Left lobe of liver (tissue), 2 donors: ENCODE data around the gene WWC2. TPM values are rescaled to one million over a fixed set of nuclear protein-coding genes. Genes with fewer than 3 reads are reported as not detected.

Experiments
- ATAC-seq: fragments of 200-7000 bp; cut with Tn5 transposase; one replicate; pipeline ENCODE4 v1.9.1; 2020; ENCODE audit warnings: mild to moderate bottlenecking, moderate library complexity
- DNase-seq: peaks from one replicate; pipeline ENCODE4 v3.0.0-alpha.2; 2020; ENCODE audit warnings: low spot score
- total RNA-seq: library from RNA; stranded (reverse); gene quantifications from one replicate; pipeline ENCODE4 v1.2.1, GENCODE V29; 2021
- donor health status: DM: no; HTN: no; CAD: no; lungs with moderate emphysema.
- donor health status: DM: no; HTN: yes; CAD: no.

WWC2 gene
- total RNA-seq, 1 donor from 2014 or later, result 43.2 TPM

DNA sequence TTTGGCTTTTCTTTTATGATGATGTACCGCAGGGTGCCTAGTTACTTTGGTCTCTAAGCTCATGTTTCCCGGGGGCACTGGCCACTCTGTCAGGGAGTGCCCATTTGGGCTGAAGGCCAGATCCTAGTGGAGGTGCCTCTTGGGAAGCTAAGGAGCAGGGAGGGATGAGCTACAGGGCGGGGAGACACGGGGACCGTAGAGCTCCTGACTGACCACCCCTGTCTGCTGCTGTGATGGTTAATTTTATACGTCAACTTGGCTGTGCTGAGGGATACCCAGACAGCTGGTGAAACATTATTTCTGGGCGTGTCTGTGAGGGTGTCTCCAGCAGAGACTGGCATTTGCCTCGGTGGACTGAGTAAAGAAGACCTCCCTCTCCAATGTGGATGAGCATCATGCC lies 248.1 kb downstream of the WWC2 start:
- ATAC-seq (no peak), DNase-seq (no peak)

- DNase-seq, result no peak
These were observed 248.5 kb downstream of the WWC2 start for GRCh38 chr4:183347566-183347965.

DNA sequence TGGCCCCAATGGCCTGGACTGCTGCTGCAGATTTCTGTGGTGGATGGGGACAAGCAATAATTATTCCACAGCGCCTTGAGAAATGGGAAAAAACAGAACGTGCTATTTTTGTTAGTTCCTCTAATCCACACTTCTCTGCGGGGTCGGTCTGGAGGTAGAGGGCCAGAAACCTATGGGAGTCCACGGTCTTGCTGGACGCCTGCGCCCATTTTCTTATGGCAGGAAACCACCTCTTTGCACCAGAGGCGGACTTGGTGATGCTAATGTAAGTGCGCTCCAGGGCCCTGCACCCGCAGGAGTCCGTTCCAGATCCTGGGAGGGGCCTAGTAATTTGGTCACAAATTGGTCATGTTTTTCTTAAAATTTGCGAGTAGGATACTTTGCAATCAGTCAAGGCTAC lies 249.1 kb downstream of the WWC2 start:
- ATAC-seq, result no peak
- no peak for DNase-seq

More at GRCh38 chr4:183347566-183347965, 248.5 kb downstream of the WWC2 start:
- ATAC-seq, result no peak

DNA sequence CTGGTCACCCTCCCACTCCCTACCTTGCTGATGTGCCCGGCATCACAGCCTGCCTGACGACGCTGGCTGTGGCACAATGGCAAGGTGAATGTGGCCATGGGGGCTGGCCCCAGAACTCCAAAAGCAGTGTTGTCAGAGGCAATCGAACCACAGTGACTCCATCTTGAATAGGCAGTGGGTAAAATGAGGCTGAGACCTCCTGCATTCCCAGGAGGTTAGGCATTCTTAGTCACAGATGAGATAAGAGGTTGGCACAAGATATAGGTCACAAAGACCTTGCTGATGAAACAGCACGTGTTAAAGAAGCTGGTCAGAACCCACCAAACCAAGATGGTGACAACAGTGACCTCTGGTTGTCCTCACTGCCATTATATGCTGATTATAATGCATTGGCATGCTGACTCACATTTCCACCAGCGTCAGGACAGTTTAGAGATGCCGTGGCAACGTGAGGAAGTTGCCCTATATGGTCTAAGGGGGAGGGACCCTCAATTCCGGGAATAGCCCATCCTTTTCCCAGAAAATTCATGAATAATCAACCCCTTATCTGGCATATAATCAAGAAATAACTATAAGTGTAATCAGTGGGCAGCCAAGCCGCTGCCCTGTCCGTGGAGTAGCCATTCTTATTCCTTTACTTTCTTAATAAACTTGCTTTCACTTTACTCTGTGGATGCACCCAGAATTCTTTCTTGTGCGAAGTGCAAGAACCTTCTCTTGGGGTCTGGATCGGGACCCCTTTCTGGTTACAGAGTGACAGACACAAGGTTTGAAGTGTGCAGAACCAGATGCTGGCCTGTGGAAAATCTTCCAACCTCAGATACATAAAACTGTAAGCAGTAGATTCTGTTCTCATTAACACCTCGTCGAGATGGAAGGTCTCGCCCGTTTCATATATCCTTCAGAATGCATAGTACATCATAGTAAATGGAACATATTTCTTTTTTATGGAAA lies 249.9 kb downstream of the WWC2 start:
- ATAC-seq (no peak), DNase-seq (no peak)

- no peak for DNase-seq
- no peak for ATAC-seq
These were observed 250.6 kb downstream of the WWC2 start for GRCh38 chr4:183349673-183350072.

GRCh38 chr4:183350317-183351071 lies 251.4 kb downstream of the WWC2 start:
- no peak for ATAC-seq
- peak; percentile 28 for DNase-seq

DNA sequence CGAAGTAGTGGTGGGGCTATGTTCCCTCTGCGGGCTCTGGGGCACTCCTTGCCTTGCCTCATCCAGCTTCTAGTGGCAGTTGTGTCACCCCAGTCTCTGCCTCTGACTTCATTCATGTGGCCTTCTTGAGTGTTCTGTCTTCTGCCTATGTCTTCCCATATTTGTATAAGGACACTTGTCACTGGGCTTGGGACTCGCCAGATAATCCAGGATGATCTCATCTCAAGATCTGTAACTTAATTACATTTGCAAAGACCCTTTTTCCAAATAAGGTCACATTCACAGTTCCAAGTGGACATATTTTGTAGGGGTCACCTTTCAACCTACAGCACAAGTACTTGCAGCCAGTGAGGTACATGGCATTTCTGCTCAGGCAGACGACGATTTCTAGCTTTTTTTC lies 253.5 kb downstream of the WWC2 start:
- no peak for ATAC-seq
- peak; percentile 14 for DNase-seq

- DNase-seq, result peak; percentile 12
- no peak for ATAC-seq
These were observed 254.5 kb downstream of the WWC2 start for GRCh38 chr4:183353557-183353956.

GRCh38 chr4:183354219-183354618 lies 255.2 kb downstream of the WWC2 start:
- DNase-seq (peak; percentile 23), ATAC-seq (peak; percentile 70)

DNA sequence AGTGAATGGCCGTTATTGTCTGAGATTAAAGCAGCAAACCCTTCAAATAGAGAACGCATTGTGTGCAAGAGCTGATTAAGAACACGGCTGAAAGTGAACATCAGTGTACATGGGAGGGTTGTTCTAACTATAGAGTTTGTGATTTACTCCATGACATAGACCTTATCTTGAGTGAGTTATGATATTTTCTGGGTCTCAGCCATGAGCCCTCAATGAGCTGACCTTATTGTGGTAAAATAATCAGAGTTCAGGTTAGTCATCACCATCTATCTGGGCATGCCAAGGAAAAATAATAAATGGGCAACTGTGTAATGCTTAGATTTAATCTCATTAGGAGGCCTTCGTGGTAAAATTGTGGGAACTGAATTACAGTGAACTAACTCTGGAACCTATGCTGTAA lies 256.3 kb downstream of the WWC2 start:
- DNase-seq (no peak), ATAC-seq (no peak)

DNA sequence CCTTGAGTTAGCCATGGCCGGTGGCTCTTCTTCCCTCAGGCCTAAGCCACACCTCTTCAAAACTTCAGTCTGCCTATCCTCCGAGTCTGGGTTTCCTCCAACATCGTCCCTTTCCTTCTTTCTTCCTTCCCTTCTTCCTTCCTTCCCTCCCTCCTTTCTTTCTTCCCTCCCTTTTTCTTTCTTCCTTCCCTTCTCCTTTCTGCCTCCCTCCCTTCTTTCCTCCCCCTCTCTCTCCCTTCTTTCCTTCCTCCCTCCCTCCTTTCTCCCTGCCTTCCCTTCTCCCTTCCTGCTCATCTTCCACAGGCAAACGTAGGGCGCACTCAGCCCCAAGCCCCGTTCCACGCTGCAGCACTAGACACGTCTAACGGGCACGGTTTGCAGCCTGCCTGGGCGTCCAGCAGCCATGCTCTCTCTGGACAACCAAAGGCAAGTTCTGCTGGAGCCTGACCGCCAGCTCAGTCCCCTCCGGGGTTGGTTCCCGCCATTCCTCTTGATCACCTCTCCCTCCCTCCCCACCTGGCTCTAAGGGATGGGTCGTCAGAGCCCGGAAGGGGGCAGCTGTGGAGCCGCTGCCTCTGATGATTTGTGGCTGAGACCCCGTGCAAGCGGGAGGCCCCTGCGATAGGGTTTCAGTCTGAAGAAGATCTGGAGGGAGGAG lies 257.2 kb downstream of the WWC2 start:
- DNase-seq (no peak), ATAC-seq (no peak)

DNA sequence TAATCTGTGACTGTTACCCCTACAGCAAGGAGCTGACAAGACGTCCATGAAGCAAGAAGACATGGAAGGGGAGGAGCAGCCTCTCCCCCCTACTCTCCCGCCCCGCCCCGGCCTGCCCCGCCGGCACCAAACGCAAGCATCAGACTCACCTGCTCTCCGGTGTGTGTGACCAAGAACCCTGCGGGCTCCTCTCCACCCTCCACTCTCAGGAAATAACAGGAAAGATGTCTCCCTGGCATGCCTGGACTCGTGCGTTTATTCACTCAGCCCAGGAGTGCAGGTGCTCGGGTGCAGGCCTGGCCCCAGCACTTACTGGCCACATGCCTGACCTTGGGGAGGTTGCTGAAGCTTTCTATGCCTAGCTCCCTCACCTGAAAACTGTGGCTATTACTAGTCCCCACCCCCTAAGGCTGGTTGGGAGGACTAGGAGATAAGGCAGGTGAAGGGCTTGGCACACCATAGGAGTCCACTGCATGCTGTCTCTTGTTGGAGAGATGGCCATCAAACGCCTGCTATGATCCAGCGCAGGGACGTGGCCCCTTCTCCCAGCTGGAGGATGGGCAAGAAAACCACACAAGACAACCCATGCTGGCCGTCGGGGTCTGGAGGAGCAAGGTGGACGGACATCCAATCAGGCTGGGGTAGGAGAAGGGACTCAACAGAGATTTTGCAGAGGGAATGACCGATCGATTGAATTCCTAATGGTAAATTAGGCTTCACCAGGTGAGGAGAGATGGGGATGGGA lies 258.0 kb downstream of the WWC2 start:
- ATAC-seq, result no peak
- peak; percentile 15 for DNase-seq

GRCh38 chr4:183358215-183358755 lies 259.2 kb downstream of the WWC2 start:
- ATAC-seq, result no peak

DNA sequence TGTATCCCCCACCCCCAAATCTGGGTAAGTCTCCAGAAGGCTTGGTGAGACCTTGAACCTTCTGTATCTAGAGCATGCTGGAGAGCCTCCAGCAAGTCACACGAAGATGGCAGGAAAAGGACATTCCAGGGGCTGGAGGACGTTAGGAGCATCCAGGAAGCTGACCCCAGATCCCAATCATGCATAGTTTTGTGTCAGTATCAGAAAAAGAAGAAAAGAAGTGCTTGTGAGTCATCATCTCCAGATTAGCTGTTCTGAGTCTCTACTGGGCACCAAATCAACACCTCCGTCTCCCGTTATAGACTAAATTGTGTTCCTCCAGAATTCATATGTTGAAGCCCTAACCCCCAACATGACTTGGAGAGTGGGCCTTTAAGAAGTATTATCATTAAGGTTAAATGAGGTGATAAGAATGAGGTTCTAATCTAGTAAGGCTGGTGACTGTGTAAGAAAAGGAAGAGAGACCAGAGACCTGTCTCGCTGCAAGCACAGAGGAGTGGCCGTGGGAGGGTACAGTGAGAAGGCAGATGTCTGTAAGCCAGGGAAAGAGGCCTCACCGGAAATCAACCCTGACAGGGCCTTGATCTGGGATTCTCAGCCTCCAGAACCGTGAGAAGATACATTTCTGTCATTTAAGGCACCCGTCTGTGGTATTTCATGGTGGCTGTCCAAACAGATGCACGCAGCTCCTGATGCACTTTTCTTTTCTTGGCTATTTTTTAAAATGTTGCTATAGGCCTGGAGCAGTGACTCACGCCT lies 261.3 kb downstream of the WWC2 start:
- DNase-seq (no peak), ATAC-seq (no peak)

More at GRCh38 chr4:183358215-183358755, 259.2 kb downstream of the WWC2 start:
- peak; percentile 21 for DNase-seq

DNA sequence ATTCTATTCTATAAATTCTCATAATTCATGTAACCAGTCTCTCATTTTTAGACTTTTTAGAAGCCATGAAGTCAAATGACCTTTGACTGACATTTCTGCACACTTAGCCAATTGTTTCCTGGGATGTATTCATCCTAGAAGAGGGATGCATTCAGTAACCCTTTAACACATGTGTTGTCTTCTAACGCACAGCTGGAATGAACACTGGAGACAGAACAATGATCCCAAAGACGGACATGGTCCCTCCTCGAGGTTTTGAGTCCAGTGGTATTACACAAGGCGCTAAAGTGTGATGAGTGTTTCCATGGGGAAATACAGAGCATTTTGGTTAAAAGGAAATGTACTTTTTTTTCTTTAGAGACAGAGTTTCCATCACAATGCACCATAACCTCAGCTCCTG lies 263.0 kb downstream of the WWC2 start:
- DNase-seq (no peak), ATAC-seq (no peak)

DNA sequence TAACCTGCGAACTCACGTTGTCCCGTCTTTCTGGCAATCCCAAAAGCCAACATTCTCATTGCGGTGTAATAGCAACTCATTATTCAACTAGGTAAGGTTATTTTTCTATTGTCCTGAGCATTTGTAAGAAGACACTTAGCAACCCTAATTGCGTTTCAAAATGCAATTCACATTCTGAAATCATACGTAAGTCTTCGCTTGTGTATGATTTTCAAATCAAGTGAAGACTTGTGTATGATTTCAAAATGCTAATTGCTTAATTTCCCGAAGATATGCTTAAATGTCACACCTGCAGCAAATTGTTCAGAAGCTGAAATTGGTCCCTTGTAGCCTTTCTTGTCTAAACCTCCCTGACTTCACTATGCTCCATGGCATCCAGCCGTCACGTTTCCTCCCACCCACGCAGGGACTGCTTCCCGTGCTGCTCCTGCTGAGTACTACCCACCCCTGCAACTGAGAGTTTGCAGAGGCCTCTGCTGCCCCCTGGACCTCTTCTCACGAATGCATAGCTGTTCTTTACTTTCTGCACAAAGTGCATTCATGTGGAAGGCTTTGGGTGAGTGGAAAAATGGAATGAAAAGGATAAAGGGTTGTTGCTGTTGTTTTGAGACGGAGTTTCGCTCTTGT lies 264.0 kb downstream of the WWC2 start:
- ATAC-seq, result no peak
- no peak for DNase-seq

DNA sequence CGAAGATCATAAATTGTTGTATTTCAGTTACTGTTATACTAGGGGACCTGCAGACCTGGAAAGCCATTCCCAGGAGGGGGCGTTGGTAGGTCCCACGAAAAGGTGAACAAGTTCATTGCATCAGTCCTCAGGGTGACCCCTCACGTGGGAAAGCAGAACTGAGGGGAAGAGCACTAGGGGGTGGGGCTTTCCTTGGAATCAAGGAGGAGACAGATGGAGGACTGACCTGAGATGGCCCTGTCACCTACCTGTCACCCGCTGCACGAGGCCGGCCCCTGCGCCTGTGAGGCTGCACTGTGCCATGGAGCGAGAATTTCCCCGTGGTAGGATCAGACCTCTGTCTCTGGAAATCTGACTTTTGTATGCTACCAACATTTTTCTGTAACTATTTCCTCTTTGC lies 265.0 kb downstream of the WWC2 start:
- no peak for DNase-seq
- ATAC-seq, result no peak

- ATAC-seq, result no peak
- no peak for DNase-seq
These were observed 267.3 kb downstream of the WWC2 start for GRCh38 chr4:183366206-183366835.

DNA sequence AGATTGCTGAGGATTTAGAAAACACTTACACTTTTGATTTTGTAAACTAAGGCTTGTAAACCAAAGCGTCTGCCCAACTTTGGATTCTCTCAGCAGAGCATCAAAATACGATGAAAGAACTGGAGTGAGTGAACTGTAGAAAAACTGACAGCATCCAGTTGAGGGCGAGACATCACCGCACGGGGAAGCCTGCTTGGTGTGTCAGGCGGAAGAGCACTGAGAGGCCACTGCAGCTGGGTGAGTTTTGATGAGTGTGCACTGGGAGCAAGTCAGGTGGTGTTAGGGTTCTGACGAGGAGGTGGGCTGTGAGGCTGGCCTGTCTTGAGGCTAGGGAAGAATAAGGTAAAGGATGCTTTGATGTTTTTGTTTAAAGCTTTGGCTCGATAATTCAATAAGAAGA lies 270.0 kb downstream of the WWC2 start:
- DNase-seq (no peak), ATAC-seq (no peak)
